Panc1 (cell line): ENCODE data around the gene FXR2. TPM values are rescaled to one million over a fixed set of nuclear protein-coding genes. Genes with fewer than 3 reads are reported as not detected.

Experiments used
- ATAC-seq: fragments of 200-7000 bp; cut with Tn5 transposase; 2 replicates; pipeline ENCODE4 v1.9.1; 2020; ENCODE audit warnings: mild to moderate bottlenecking, moderate library complexity
- BruUV-seq: library from RNA; stranded (reverse); fragments of 400-500 nt; replicated peaks from 2 replicates; lab custom pipeline; 2021; lab: Mats Ljungman, UMichigan
- CTCF ChIA-PET: fragments of 300-600 bp; sonication (Branson Sonifier 250); formaldehyde crosslinking; loops from one replicate; lab custom pipeline; 2022; ENCODE audit warnings: antibody characterized with exemption; lab: Charles Lee
- POLR2A ChIA-PET: fragments of 300-600 bp; sonication (Branson Sonifier 250); formaldehyde crosslinking; loops from one replicate; lab custom pipeline; 2022; ENCODE audit warnings: antibody characterized with exemption; lab: Charles Lee
- DNase-seq: peaks from one replicate; pipeline ENCODE4 v3.0.0-alpha.2; 2010; ENCODE audit warnings: low read depth, low spot score
- H3K27ac ChIP-seq: 2 replicates; pipeline ENCODE4 v1.5.1; 2011; ENCODE audit warnings: mild to moderate bottlenecking, low read length, inconsistent platforms
- H3K27me3 ChIP-seq: fragments of 200-500 bp; sonication (Bioruptor generic); 2 replicates; pipeline ENCODE4 v1.6.0; 2014; ENCODE audit warnings: low read length, inconsistent platforms; ENCODE audit not compliant: control insufficient read depth, insufficient read depth
- H3K36me3 ChIP-seq: fragments of 200-500 bp; sonication (Bioruptor generic); 2 replicates; pipeline ENCODE4 v1.5.1; 2014; ENCODE audit warnings: inconsistent platforms, mild to moderate bottlenecking, low read length, moderate library complexity; ENCODE audit not compliant: control insufficient read depth, insufficient read depth
- H3K4me1 ChIP-seq: 2 replicates; pipeline ENCODE4 v1.5.1; 2011; ENCODE audit warnings: inconsistent platforms, mild to moderate bottlenecking, low read length, moderate library complexity; ENCODE audit not compliant: control insufficient read depth, insufficient read depth
- H3K4me3 ChIP-seq, 2 experiments: 2 replicates each; pipeline ENCODE4 v1.5.1; 2011 to 2012; ENCODE audit warnings: low read depth in 2 of 2, low read length in 2 of 2, mild to moderate bottlenecking in 2 of 2, inconsistent platforms in 1 of 2, moderate library complexity in 1 of 2
- H3K9me3 ChIP-seq: fragments of 200-500 bp; sonication (Bioruptor generic); 2 replicates; pipeline ENCODE4 v1.5.1; 2014; ENCODE audit warnings: low read depth, mild to moderate bottlenecking, inconsistent platforms, low read length, moderate library complexity; ENCODE audit not compliant: control insufficient read depth, insufficient read depth
- POLR2AphosphoS5 ChIP-seq: IDR thresholded peaks from 2 replicates; pipeline ENCODE4 v1.6.1; 2012; ENCODE audit warnings: mild to moderate bottlenecking, low read depth, low read length, moderate library complexity
- SIN3A ChIP-seq: IDR thresholded peaks from 2 replicates; pipeline ENCODE4 v1.6.1; 2012; ENCODE audit warnings: low read depth, mild to moderate bottlenecking, low read length, moderate library complexity, borderline replicate concordance; ENCODE audit not compliant: insufficient read depth
- TCF7L2 ChIP-seq: IDR thresholded peaks from 2 replicates; pipeline ENCODE4 v1.6.1; 2011; ENCODE audit warnings: mild to moderate bottlenecking, low read depth, low read length, inconsistent platforms
- in situ Hi-C: cut with HindIII; loops from 2 replicates; pipeline ENCODE4 v1.10.0; 2016; ENCODE audit warnings: low sequenced_read_pairs, low pct_unique_long_range_greater_than_20kb
- intact Hi-C: fragments of 100-400 bp; cut with micrococcal nuclease; formaldehyde crosslinking; loops from one replicate; pipeline ENCODE4 v1.10.0; 2022; ENCODE audit not compliant: unreplicated experiment
- total RNA-seq: library from RNA; stranded (reverse); gene quantifications from one replicate; pipeline ENCODE4 v1.2.1, GENCODE V29; 2021; ENCODE audit not compliant: unreplicated experiment
- TF ChIP-seq, protein P1 (sequence below): fragments of 450-650 bp; IDR thresholded peaks from 2 replicates; pipeline ENCODE4 v1.5.1; 2017; ENCODE audit warnings: mild to moderate bottlenecking
- TF ChIP-seq, protein P2 (sequence below), 2 experiments: IDR thresholded peaks; 2 replicates each; pipeline ENCODE4 v1.6.1; 2011 to 2012; ENCODE audit warnings: low read depth in 2 of 2, control low read depth in 1 of 2, low read length in 1 of 2, mild to moderate bottlenecking in 1 of 2, moderate library complexity in 1 of 2; ENCODE audit not compliant: insufficient read depth in 1 of 2

Gene FXR2
- total RNA-seq, 1 experiment from 2014 or later, result 39.7 TPM

- POLR2A ChIA-PET, result no interaction called here
- no peak overlapping the region for H3K27ac ChIP-seq
- H3K4me1 ChIP-seq, result no peaks in the 10 kb centered on the region
- intact Hi-C loops, result no loop called here
- DNase-seq (no peak), ATAC-seq (no peak)
- H3K27me3 ChIP-seq, result no peaks in the 10 kb centered on the region
- CTCF ChIA-PET, result no interaction called here
- no peak overlapping the region for H3K4me3 ChIP-seq
- no TSS peak for BruUV-seq
- in situ Hi-C loops, result no loop called here
- TF ChIP-seq TCF7L2 (no peak), SIN3A (no peak), POLR2AphosphoS5 (no peak)
- TF ChIP-seq, protein P1, sequence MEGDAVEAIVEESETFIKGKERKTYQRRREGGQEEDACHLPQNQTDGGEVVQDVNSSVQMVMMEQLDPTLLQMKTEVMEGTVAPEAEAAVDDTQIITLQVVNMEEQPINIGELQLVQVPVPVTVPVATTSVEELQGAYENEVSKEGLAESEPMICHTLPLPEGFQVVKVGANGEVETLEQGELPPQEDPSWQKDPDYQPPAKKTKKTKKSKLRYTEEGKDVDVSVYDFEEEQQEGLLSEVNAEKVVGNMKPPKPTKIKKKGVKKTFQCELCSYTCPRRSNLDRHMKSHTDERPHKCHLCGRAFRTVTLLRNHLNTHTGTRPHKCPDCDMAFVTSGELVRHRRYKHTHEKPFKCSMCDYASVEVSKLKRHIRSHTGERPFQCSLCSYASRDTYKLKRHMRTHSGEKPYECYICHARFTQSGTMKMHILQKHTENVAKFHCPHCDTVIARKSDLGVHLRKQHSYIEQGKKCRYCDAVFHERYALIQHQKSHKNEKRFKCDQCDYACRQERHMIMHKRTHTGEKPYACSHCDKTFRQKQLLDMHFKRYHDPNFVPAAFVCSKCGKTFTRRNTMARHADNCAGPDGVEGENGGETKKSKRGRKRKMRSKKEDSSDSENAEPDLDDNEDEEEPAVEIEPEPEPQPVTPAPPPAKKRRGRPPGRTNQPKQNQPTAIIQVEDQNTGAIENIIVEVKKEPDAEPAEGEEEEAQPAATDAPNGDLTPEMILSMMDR, result no peak
- TF ChIP-seq, protein P2, sequence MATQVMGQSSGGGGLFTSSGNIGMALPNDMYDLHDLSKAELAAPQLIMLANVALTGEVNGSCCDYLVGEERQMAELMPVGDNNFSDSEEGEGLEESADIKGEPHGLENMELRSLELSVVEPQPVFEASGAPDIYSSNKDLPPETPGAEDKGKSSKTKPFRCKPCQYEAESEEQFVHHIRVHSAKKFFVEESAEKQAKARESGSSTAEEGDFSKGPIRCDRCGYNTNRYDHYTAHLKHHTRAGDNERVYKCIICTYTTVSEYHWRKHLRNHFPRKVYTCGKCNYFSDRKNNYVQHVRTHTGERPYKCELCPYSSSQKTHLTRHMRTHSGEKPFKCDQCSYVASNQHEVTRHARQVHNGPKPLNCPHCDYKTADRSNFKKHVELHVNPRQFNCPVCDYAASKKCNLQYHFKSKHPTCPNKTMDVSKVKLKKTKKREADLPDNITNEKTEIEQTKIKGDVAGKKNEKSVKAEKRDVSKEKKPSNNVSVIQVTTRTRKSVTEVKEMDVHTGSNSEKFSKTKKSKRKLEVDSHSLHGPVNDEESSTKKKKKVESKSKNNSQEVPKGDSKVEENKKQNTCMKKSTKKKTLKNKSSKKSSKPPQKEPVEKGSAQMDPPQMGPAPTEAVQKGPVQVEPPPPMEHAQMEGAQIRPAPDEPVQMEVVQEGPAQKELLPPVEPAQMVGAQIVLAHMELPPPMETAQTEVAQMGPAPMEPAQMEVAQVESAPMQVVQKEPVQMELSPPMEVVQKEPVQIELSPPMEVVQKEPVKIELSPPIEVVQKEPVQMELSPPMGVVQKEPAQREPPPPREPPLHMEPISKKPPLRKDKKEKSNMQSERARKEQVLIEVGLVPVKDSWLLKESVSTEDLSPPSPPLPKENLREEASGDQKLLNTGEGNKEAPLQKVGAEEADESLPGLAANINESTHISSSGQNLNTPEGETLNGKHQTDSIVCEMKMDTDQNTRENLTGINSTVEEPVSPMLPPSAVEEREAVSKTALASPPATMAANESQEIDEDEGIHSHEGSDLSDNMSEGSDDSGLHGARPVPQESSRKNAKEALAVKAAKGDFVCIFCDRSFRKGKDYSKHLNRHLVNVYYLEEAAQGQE (IDR thresholded peaks at IDR 0.05; ENCODE audit: insufficient read depth in 1 of 2, low read depth in 2 of 2, low read length in 1 of 2), result no peak
- H3K36me3 ChIP-seq, result no peaks in the 10 kb centered on the region
- no peaks in the 10 kb centered on the region for H3K9me3 ChIP-seq
These were observed 32.3 kb upstream of the FXR2 start for GRCh38 chr17:7647018-7647417.

DNA sequence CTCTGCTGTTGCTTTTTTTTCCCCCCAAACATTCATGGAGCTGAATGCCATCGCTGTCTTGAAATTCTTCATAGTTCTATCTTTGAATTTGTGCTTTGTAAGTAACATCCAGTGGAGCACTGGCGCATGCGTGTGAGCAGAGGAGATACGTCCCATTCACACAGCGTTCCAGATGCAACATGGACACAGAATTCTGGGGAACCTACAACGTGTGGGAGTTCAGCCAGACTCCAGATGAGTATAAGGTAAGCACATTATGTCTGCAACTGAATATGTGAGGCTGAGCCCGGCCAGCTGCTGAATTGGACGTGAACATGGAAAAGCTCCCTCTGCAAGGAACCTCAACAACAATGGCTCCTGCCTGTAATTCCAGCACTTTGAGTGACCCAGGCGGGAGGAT lies 31.8 kb upstream of the FXR2 start:
- no peaks in the 10 kb centered on the region for H3K27me3 ChIP-seq
- ATAC-seq (no peak), DNase-seq (no peak)
- no peaks in the 10 kb centered on the region for H3K9me3 ChIP-seq
- TF ChIP-seq, protein P1, result no peak
- TF ChIP-seq, protein P2 (IDR thresholded peaks at IDR 0.05; ENCODE audit: insufficient read depth in 1 of 2, low read depth in 2 of 2, low read length in 1 of 2), result no peak
- TF ChIP-seq POLR2AphosphoS5 (no peak), TCF7L2 (no peak), SIN3A (no peak)
- ChIA-PET CTCF (no interaction called here), POLR2A (no interaction called here)
- intact Hi-C loops, result no loop called here
- BruUV-seq, result no TSS peak
- H3K27ac ChIP-seq, result no peak overlapping the region
- H3K4me3 ChIP-seq, result no peak overlapping the region
- H3K36me3 ChIP-seq, result no peaks in the 10 kb centered on the region
- in situ Hi-C loops, result no loop called here
- no peaks in the 10 kb centered on the region for H3K4me1 ChIP-seq
